ENCODE data around the gene RMDN3. TPM values are rescaled to one million over a fixed set of nuclear protein-coding genes. Genes with fewer than 3 reads are reported as not detected.

RMDN3 gene
- total and polyA plus RNA-seq, 9 of the 15 experiments (the other 6 are each of a cell fraction or from before 2014, with no cell fraction given) = 8.1 to 38.2 (median 25.9) TPM

DNA sequence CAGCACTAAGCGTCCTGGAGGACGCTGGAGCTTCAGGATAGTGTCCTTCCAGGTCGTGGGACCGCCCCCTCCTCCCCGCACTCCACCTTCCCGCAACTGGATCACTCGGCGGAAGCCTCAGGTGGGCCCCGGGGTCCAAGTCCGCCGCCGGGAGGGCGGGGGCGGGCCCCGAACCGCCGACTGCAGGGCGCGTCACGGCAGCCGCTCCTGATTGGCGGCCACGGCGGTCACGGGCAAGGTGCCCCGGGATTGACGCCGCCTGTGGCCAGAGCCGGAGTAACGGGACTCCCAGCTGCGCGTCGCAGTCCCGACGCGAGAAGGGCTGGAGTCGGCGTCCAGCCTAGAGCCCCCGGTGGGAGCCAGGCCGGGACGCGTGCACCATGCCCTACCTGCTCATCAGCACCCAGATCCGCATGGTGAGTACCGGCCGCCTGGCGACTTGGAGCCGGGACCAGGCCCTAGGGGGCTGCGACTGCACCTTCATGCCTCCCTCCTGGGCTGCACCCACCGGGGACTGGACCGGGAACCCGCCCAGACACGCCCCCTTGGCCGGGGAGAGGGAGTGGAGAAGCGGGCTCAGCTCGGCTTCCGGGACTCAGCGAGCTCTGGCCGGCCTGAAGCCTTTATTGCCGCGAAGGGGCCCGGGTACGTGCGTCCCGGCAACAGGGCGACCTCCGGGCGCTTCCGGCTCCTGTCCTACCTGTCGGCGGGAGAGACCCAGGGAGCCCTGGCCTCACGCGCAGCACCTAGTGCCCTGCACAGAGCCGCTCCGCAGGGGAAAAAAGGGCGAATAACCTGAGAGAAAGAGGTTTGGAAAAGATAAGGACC is 9.0 kb upstream of the RMDN3 start, which contains the start of gene GCHFR (continued):
- TF ChIP-seq, protein P1, sequence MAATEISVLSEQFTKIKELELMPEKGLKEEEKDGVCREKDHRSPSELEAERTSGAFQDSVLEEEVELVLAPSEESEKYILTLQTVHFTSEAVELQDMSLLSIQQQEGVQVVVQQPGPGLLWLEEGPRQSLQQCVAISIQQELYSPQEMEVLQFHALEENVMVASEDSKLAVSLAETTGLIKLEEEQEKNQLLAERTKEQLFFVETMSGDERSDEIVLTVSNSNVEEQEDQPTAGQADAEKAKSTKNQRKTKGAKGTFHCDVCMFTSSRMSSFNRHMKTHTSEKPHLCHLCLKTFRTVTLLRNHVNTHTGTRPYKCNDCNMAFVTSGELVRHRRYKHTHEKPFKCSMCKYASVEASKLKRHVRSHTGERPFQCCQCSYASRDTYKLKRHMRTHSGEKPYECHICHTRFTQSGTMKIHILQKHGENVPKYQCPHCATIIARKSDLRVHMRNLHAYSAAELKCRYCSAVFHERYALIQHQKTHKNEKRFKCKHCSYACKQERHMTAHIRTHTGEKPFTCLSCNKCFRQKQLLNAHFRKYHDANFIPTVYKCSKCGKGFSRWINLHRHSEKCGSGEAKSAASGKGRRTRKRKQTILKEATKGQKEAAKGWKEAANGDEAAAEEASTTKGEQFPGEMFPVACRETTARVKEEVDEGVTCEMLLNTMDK (IDR thresholded peaks at IDR 0.05; ENCODE audit: borderline replicate concordance, insufficient read depth, low read depth, low read length, poor library complexity, severe bottlenecking) = peak; percentile 93
- TF ChIP-seq HNRNPLL (IDR thresholded peaks at IDR 0.05; ENCODE audit: low read depth, low read length, poor library complexity, severe bottlenecking) (peak; percentile 37), MBD2 (IDR thresholded peaks at IDR 0.05; ENCODE audit: borderline replicate concordance, low read depth) (no peak), ZNF121 (CRISPR knock-in tag; conservative IDR thresholded peaks at IDR 0.05) (no peak), ZNF668 (CRISPR knock-in tag; IDR thresholded peaks at IDR 0.05) (no peak), NR2F6 (CRISPR knock-in tag; IDR thresholded peaks at IDR 0.05) (no peak), TCF3 (CRISPR knock-in tag; IDR thresholded peaks at IDR 0.05) (no peak; the same call in 1 of the 2 replicates), JUNB (CRISPR knock-in tag; conservative IDR thresholded peaks at IDR 0.05) (no peak), ZNF696 (CRISPR knock-in tag; conservative IDR thresholded peaks at IDR 0.05) (no peak), ETV5 (CRISPR knock-in tag; IDR thresholded peaks at IDR 0.05; ENCODE audit: low read depth) (peak; percentile 74), IRF2 (CRISPR knock-in tag; IDR thresholded peaks at IDR 0.05) (no peak), PPARD (CRISPR knock-in tag; IDR thresholded peaks at IDR 0.05) (no peak), ZNF24 (IDR thresholded peaks at IDR 0.05) (no peak), FOXP1 (CRISPR knock-in tag; IDR thresholded peaks at IDR 0.05) (no peak; the same call in 1 of the 2 replicates), ERF (CRISPR knock-in tag; IDR thresholded peaks at IDR 0.05) (no peak), CBFB (CRISPR knock-in tag; IDR thresholded peaks at IDR 0.05) (no peak), CTBP1 (IDR thresholded peaks at IDR 0.05; ENCODE audit: borderline replicate concordance) (peak; percentile 83), BRD4 (IDR thresholded peaks at IDR 0.05) (no peak), CEBPG (CRISPR knock-in tag; IDR thresholded peaks at IDR 0.05) (0 out of 2 replicates have a peak, but pooled peaks have one; percentile 29), CEBPG (tag; conservative IDR thresholded peaks at IDR 0.05 in 1 of 2, IDR thresholded peaks at IDR 0.05 in 1 of 2) (no peak)
- TF ChIP-seq, protein P2, sequence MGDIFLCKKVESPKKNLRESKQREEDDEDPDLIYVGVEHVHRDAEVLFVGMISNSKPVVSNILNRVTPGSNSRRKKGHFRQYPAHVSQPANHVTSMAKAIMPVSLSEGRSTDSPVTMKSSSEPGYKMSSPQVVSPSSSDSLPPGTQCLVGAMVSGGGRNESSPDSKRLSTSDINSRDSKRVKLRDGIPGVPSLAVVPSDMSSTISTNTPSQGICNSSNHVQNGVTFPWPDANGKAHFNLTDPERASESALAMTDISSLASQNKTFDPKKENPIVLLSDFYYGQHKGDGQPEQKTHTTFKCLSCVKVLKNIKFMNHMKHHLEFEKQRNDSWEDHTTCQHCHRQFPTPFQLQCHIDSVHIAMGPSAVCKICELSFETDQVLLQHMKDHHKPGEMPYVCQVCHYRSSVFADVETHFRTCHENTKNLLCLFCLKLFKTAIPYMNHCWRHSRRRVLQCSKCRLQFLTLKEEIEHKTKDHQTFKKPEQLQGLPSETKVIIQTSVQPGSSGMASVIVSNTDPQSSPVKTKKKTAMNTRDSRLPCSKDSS (IDR thresholded peaks at IDR 0.05; ENCODE audit: low read depth, partially characterized antibody) = no peak
- TF ChIP-seq, protein P3, sequence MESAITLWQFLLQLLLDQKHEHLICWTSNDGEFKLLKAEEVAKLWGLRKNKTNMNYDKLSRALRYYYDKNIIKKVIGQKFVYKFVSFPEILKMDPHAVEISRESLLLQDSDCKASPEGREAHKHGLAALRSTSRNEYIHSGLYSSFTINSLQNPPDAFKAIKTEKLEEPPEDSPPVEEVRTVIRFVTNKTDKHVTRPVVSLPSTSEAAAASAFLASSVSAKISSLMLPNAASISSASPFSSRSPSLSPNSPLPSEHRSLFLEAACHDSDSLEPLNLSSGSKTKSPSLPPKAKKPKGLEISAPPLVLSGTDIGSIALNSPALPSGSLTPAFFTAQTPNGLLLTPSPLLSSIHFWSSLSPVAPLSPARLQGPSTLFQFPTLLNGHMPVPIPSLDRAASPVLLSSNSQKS (CRISPR knock-in tag; IDR thresholded peaks at IDR 0.05) = no peak
- TF ChIP-seq, protein P4, sequence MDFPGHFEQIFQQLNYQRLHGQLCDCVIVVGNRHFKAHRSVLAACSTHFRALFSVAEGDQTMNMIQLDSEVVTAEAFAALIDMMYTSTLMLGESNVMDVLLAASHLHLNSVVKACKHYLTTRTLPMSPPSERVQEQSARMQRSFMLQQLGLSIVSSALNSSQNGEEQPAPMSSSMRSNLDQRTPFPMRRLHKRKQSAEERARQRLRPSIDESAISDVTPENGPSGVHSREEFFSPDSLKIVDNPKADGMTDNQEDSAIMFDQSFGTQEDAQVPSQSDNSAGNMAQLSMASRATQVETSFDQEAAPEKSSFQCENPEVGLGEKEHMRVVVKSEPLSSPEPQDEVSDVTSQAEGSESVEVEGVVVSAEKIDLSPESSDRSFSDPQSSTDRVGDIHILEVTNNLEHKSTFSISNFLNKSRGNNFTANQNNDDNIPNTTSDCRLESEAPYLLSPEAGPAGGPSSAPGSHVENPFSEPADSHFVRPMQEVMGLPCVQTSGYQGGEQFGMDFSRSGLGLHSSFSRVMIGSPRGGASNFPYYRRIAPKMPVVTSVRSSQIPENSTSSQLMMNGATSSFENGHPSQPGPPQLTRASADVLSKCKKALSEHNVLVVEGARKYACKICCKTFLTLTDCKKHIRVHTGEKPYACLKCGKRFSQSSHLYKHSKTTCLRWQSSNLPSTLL (IDR thresholded peaks at IDR 0.05) = no peak

Measured in K562 (cell line).